SU-DHL-6 (cell line): ENCODE data around the gene APOD.

ENCODE experiments used
- CTCF ChIP-seq: fragments of 200-600 bp; sonication (generic); IDR thresholded peaks from one replicate; pipeline ENCODE4 v1.5.1; 2017; ENCODE audit warnings: antibody characterized with exemption, mild to moderate bottlenecking, low read length, moderate library complexity; ENCODE audit not compliant: insufficient read depth, poor library complexity, severe bottlenecking
- EZH2phosphoT487 ChIP-seq: fragments of 200-600 bp; sonication (generic), shearing (Covaris generic); conservative IDR thresholded peaks from 2 replicates; pipeline ENCODE4 v1.6.1; 2018; ENCODE audit warnings: mild to moderate bottlenecking, antibody characterized with exemption, low read length, moderate library complexity, mixed read lengths

GRCh38 chr3:195544634-195545033 is 39.1 kb downstream of the APOD start:
- TF ChIP-seq CTCF (no peak), EZH2phosphoT487 (no peak)
